NCI-H2196 (cell line): Measurements from ENCODE around the gene ZNF273.
A peak's percentile ranks its signal among the peaks of the same experiment; 100 is the strongest.
"Not testable (repeated sequence)": the region's sequence is repeated elsewhere in the genome, so short reads cannot be mapped to it uniquely, and the experiment has no call there.

Experiments used
- DNase-seq: peaks from one replicate; lab custom pipeline; 2025; ENCODE audit not compliant: unreplicated experiment; lab: John Stamatoyannopoulos, UW

ZNF273 gene

GRCh38 chr7:64902806-64903721, at the start of gene ZNF273:
Gene ZNF273, plus strand, starts transcription at chr7:64903273. Its CDS starts 45 bp downstream, at chr7:64903318.
- peak; percentile 91 for DNase-seq

GRCh38 chr7:64853679-64854078, 49.4 kb upstream of the ZNF273 start:
- DNase-seq = no peak

GRCh38 chr7:64854969-64855368, 48.1 kb upstream of the ZNF273 start:
- DNase-seq = no peak

DNA sequence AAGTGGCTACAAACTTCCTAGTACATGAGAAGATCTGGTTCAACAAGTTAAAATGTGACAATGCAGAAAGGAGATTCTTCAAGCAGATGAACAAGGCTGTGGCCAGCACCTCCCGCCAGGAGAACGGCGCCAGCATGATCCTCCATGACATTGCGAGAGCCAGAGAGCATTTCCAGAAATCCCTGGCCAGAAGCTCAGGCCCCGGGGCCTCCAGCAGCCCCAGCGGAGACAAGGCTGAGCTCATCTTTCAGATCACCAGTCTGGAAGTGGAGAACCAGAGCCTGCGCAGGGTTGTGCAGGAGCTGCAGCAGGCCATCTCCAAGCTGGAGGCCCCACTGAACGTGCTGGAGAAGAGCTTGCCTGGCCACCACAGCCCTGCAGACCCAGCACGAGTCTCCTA, 40.1 kb upstream of the ZNF273 start:
- no peak for DNase-seq

- DNase-seq = not testable (repeated sequence)
These were observed 39.5 kb upstream of the ZNF273 start for GRCh38 chr7:64863530-64863929.

GRCh38 chr7:64863969-64864368, 39.1 kb upstream of the ZNF273 start:
- no peak for DNase-seq

GRCh38 chr7:64867863-64868440, 35.1 kb upstream of the ZNF273 start:
- DNase-seq = no peak

- DNase-seq = no peak
These were observed 34.6 kb upstream of the ZNF273 start for GRCh38 chr7:64868499-64868898.

DNA sequence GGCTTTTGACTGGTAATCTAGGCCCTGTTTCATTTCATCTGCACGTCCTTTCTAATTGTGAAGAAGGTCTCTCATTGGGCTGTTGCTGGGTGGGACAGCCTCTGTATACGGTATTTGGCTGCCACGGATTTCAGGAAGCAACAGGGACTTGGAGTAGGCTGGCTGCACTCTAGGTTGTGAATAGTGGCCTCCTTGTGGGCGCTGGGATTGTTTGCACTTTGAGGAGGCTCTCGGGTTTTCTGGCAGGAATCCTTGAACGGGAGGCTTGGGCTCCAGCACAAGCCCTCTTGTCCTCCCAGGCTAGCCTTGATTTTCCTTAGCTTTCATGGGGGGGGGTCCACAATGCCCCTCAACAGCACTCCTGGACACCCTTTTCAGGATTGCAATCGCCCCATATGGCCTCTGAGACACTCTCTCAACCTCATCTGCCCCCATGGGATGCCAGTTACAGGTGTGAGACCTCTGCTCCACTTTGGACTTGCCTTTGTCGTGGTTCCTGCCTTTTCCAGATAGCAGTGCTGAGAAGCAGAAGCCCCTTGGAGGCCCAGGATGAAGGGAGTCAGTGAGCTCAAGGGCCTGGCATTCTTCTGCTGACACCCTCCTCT, 33.9 kb upstream of the ZNF273 start:
- DNase-seq = no peak

DNA sequence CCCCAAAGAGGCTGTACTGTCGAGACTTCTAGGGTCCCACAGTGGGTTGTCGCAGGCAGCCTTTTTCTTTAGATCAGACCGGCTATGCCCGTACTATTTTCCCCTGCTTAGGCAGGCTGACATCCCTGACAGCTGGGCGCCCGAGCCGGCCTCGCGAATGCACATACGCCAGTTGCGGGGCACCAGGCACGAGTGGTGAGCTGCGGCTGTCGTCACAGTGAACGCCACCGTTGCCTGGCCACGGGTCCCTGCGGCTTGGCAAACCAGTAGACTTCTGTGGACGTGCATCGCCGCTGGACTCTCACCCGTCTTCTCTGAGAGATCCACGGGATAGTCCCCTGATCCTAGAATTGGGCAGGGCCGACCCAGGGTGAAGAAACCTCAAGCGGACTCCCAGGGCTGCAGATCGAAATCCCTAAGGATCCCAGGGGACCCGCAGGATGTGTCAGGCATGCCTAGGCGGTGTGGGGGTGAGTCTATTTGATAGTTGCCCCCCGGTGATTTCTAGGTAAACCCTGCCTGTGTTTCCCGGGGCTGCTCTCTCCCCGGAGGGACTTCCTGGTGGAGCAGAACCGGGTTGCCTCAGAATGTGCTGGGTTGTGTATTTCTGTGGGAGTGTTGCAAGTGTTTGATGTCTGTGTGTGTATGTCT, 33.0 kb upstream of the ZNF273 start:
- DNase-seq = no peak

- no peak for DNase-seq
These were observed 32.4 kb upstream of the ZNF273 start for GRCh38 chr7:64870656-64871055.

DNA sequence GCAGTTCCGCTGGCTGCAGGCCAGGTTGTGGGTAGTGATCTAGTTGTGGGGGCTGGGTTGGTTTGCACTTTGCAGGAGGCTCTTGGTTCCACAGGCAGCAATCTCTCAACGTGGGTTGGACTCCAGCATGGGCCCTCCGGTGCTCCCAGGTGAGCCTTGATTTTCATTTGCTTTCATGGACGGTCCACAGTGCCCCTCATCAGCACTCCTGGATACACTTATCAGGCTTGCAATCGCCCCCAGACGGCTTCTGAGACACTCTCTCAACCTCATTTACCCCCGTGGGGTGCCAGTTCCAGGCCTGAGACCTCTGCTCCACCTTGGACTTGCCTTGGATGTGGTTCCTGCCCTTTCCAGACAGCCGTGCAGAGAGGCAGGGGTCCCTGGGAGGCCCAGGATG, 31.3 kb upstream of the ZNF273 start:
- no peak for DNase-seq

GRCh38 chr7:64872351-64873154, 30.5 kb upstream of the ZNF273 start:
- DNase-seq = no peak

DNA sequence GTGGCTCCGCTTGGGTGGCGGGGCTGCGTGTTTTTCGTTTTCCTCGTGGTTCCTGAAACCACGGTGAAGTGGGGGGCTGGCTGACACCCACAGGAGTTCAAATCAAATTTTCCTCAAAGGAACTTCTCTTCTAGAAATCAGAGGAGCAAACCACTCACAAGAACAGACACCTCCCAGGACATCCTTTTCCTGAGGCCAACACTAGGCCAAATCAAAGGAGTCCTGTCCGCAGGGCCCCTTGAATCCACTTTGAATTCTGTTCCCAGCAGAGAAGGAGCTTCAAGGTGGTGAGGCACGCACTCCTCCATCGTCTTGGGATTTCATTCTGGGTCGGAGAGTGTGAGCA, 29.9 kb upstream of the ZNF273 start:
- DNase-seq = no peak

DNA sequence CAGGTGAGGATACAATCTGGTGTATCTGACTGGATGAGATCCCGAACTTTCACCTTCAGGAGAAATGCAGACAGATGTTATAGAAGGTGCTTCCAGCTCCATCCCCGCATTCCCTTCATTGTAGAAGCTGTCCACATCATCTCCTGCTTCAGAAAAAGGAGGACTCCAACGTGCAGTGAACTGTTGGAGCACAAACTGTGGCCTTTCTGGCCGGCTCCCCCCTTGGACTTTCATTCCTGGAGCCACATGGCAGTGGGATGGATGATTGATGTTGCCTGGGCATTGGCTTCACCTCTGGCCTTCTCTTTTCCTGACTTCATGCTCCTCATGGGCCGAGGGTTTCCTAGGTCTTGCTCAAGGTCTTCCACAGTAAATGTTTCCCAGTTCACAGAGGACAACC, 29.6 kb upstream of the ZNF273 start:
- no peak for DNase-seq

- peak; percentile 5 for DNase-seq
These were observed 29.0 kb upstream of the ZNF273 start for GRCh38 chr7:64874114-64874513.

DNA sequence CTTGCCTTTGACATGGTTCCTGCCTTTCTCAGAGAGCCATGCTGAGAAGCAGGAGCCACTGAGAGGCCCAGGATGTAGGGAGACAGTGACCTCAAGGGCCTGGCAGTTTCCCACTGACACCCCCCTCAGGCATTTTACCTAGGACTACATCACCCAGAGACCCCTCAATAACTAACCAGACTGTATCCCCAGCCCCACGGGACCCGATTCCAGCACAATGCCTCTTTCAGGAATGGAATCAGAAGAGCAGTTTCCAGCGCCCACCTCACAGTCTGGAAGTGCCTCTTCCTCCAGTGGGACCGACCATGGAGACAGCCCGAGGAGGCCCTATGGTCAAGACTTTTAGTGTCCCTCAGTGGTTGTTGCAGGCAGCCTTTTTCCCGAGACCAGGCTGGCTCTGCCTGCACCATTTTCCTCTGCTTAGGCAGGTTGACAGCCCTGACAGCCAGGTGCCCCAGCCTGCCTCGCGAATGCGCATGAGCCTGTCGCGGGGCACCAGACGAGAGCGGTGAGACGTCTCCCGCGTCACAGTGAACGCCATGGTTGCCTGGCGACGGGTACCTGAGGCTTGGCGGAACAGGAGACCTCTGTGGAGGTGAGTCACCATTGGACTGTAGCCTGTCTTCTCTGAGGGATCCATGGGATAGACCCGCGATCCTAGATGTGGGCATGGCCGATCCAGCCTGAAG, 28.4 kb upstream of the ZNF273 start:
- DNase-seq = no peak

- no peak for DNase-seq
These were observed 27.8 kb upstream of the ZNF273 start for GRCh38 chr7:64875258-64875657.

GRCh38 chr7:64875658-64876406, 27.2 kb upstream of the ZNF273 start:
- no peak for DNase-seq
